Endothelial cell of umbilical vein (primary cell): ENCODE measurements around the gene PSD4. TPM values are rescaled to one million over a fixed set of nuclear protein-coding genes. Genes with fewer than 3 reads are reported as not detected.

Source experiments
- BruUV-seq: library from RNA; stranded (reverse); fragments of 400-500 nt; replicated peaks from 2 replicates; lab custom pipeline; 2021; lab: Mats Ljungman, UMichigan
- CTCF ChIA-PET: fragments of 300-600, 350-600 bp; sonication (Branson Sonifier 250); formaldehyde crosslinking; loops from one replicate; lab custom pipeline; 2021; ENCODE audit warnings: antibody characterized with exemption, inconsistent platforms; lab: Charles Lee
- POLR2A ChIA-PET: fragments of 300-600, 350-600 bp; sonication (Branson Sonifier 250); formaldehyde crosslinking; loops from one replicate; lab custom pipeline; 2021; ENCODE audit warnings: antibody characterized with exemption, inconsistent platforms; lab: Charles Lee
- DNase-seq: peaks from one replicate; pipeline ENCODE4 v3.0.0-alpha.2; 2011; ENCODE audit warnings: low read depth, low spot score
- FAIRE-seq: peaks from 2 replicates; lab custom pipeline; 2011; peaks lifted over from hg19 to GRCh38; lab: Jason Lieb, UNC
- H2AFZ ChIP-seq: 2 replicates; pipeline ENCODE4 v1.6.0; 2012; ENCODE audit warnings: low read depth, low read length, control low read depth, inconsistent platforms
- H3K27ac ChIP-seq: 2 replicates; pipeline ENCODE4 v1.5.1; 2011; ENCODE audit warnings: low read depth, mild to moderate bottlenecking, control low read depth, low read length, moderate library complexity; ENCODE audit not compliant: insufficient read depth
- H3K27me3 ChIP-seq, 2 experiments: 2 replicates each; pipeline versions ENCODE4 v1.6.0 to v1.6.1; 2011; ENCODE audit warnings: low read length in 2 of 2, mixed read lengths in 1 of 2; ENCODE audit not compliant: control insufficient read depth in 2 of 2, insufficient read depth in 2 of 2
- H3K36me3 ChIP-seq, 2 experiments: 2 replicates in 1 of 2; 3 replicates in 1 of 2; pipeline ENCODE4 v1.5.1; 2011; ENCODE audit warnings: low read length in 2 of 2, mild to moderate bottlenecking in 1 of 2, moderate library complexity in 1 of 2; ENCODE audit not compliant: control insufficient read depth in 2 of 2, insufficient read depth in 2 of 2; ENCODE audit errors: extremely low read depth in 1 of 2
- H3K4me1 ChIP-seq: 3 replicates; pipeline ENCODE4 v1.5.1; 2011; ENCODE audit warnings: mild to moderate bottlenecking, low read length; ENCODE audit not compliant: control insufficient read depth, insufficient read depth; ENCODE audit errors: extremely low read depth
- H3K4me2 ChIP-seq: 2 replicates; pipeline ENCODE4 v1.6.1; 2011; ENCODE audit warnings: low read length, control low read depth, mixed read lengths; ENCODE audit not compliant: insufficient read depth
- H3K4me3 ChIP-seq, 3 experiments: fragments of 200-600 bp in 1 of 3; sonication (generic), shearing (Covaris generic) in 1 of 3; replicated peaks in 1 of 3; 2 replicates each; pipeline ENCODE4 v1.5.1; 2011 to 2016; ENCODE audit warnings: control low read depth in 3 of 3, low read length in 3 of 3, mild to moderate bottlenecking in 2 of 3, inconsistent platforms in 1 of 3, low read depth in 1 of 3, moderate library complexity in 1 of 3; ENCODE audit not compliant: insufficient read depth in 1 of 3
- H3K79me2 ChIP-seq: 2 replicates; pipeline ENCODE4 v1.6.0; 2012; ENCODE audit warnings: low read length, inconsistent platforms; ENCODE audit not compliant: control insufficient read depth, insufficient read depth
- H3K9ac ChIP-seq: replicated peaks from 2 replicates; pipeline ENCODE3; 2011; ENCODE audit warnings: low read length, control low read depth; ENCODE audit not compliant: insufficient read depth; ENCODE audit errors: extremely low read depth
- H3K9me1 ChIP-seq: replicated peaks from 3 replicates; pipeline ENCODE4 v1.6.0; 2011; ENCODE audit warnings: mild to moderate bottlenecking, low read length; ENCODE audit not compliant: control insufficient read depth, insufficient read depth; ENCODE audit errors: extremely low read depth
- H3K9me3 ChIP-seq: replicated peaks from 2 replicates; pipeline ENCODE4 v1.5.1; 2012; ENCODE audit warnings: low read length, inconsistent platforms; ENCODE audit not compliant: control insufficient read depth, insufficient read depth
- H4K20me1 ChIP-seq: replicated peaks from 2 replicates; pipeline ENCODE3; 2011; ENCODE audit warnings: mild to moderate bottlenecking, low read length; ENCODE audit not compliant: control insufficient read depth, insufficient read depth; ENCODE audit errors: extremely low read depth
- EZH2 ChIP-seq: IDR thresholded peaks from 2 replicates; pipeline ENCODE4 v1.6.1; 2012; ENCODE audit warnings: borderline replicate concordance, low read depth, mild to moderate bottlenecking, moderate library complexity, low read length, inconsistent platforms; ENCODE audit not compliant: severe bottlenecking
- GATA2 ChIP-seq: IDR thresholded peaks from 2 replicates; pipeline ENCODE4 v1.7.0; 2011; ENCODE audit warnings: low read depth, mild to moderate bottlenecking, moderate library complexity, mixed read lengths, low read length; ENCODE audit not compliant: insufficient read length, insufficient read depth
- POLR2AphosphoS5 ChIP-seq: IDR thresholded peaks from 2 replicates; pipeline ENCODE4 v1.6.1; 2012; ENCODE audit warnings: low read depth, mild to moderate bottlenecking, control low read depth, low read length, moderate library complexity; ENCODE audit not compliant: insufficient read depth
- dilution Hi-C: fragments of 300-500 bp; cut with MboI; formaldehyde crosslinking; loops from one replicate; pipeline ENCODE4 v1.15.0; 2019; ENCODE audit warnings: low sequenced_read_pairs; ENCODE audit not compliant: extremely low pct_ligation_motif_present
- intact Hi-C: fragments of 100-400 bp; cut with micrococcal nuclease; formaldehyde crosslinking; loops from one replicate; pipeline ENCODE4 v1.10.0; 2022
- polyA plus RNA-seq, 4 experiments: library from polyadenylated mRNA; depleted of rRNA in 3 of 4; stranded (reverse) in 3 of 4; unstranded in 1 of 4; fragments of >200 nt; gene quantifications; 2 replicates each; pipeline versions ENCODE4 v1.2.1 to v1.2.3, GENCODE V29; 2011 to 2012; ENCODE audit warnings: missing spikeins in 1 of 4
- total RNA-seq: library from RNA; stranded (reverse); gene quantifications from 2 replicates; pipeline ENCODE4 v1.2.3, GENCODE V29; 2021
- TF ChIP-seq, protein P1 (sequence below), 2 donors: IDR thresholded peaks; 1 replicate in 1 of 2; 2 replicates in 1 of 2; pipeline ENCODE4 v1.5.1; 2011; ENCODE audit warnings: low read length in 2 of 2, mild to moderate bottlenecking in 2 of 2, moderate library complexity in 2 of 2, control low read depth in 1 of 2, inconsistent platforms in 1 of 2, low read depth in 1 of 2; ENCODE audit not compliant: insufficient read depth in 1 of 2; ENCODE audit errors: extremely low read depth in 1 of 2
- TF ChIP-seq, protein P2 (sequence below): IDR thresholded peaks from 2 replicates; pipeline ENCODE4 v1.6.1; 2011; ENCODE audit not compliant: insufficient read depth, insufficient read length

The PSD4 gene
- total and polyA plus RNA-seq, 2 donors (not counting 3 experiments of a cell fraction or from before 2014, with no cell fraction given), result 0.01 to 0.24 TPM

DNA sequence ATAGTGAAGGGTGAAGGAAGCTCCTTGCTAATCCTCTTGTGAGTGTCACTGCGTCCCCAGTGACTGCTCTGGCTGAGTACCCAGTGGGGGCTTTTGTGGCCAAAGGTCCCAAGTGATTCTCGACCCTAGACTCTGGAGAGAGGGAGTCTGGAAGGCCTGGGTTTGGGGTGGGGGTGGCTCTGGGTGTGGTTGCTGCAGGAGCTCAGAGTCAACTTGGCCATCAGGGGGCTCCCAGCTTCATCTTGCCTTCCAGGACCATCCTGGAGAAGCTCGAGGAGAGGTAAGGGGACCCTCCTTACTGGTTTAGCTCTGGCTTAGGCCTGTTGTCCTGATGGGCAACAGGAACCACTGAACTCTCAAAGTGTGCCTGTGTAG is 592 bp downstream of the PSD4 start:
- Histone ChIP-seq H3K9ac (no peak overlapping the region), H3K4me3 (no peak overlapping the region), H3K27me3 (peaks cover 0 to 7% of the 10 kb centered on the region in 2 experiments), H3K9me3 (no peaks in the 10 kb centered on the region), H2AFZ (no peak overlapping the region), H3K27ac (no peak overlapping the region), H3K79me2 (no peaks in the 10 kb centered on the region), H3K4me2 (no peak overlapping the region), H3K36me3 (no peaks in the 10 kb centered on the region), H3K9me1 (no peaks in the 10 kb centered on the region), H3K4me1 (no peaks in the 10 kb centered on the region), H4K20me1 (no peaks in the 10 kb centered on the region)
- dilution Hi-C loops (no loop called here), intact Hi-C loops (no loop called here)
- ChIA-PET CTCF (interaction anchor here (1.2 to 4.1 kb wide), 4 partner anchors 25 to 37 kb away, joined by 5 to 15 read pairs (median 11); no protein-coding TSS in a partner anchor), POLR2A (interaction anchor here (0.6 kb wide), 1 partner anchor 11 kb away, joined by 3 read pairs; no protein-coding TSS in a partner anchor)
- no TSS peak for BruUV-seq
- DNase-seq (no peak), FAIRE-seq (no peak)
- TF ChIP-seq, protein P1, sequence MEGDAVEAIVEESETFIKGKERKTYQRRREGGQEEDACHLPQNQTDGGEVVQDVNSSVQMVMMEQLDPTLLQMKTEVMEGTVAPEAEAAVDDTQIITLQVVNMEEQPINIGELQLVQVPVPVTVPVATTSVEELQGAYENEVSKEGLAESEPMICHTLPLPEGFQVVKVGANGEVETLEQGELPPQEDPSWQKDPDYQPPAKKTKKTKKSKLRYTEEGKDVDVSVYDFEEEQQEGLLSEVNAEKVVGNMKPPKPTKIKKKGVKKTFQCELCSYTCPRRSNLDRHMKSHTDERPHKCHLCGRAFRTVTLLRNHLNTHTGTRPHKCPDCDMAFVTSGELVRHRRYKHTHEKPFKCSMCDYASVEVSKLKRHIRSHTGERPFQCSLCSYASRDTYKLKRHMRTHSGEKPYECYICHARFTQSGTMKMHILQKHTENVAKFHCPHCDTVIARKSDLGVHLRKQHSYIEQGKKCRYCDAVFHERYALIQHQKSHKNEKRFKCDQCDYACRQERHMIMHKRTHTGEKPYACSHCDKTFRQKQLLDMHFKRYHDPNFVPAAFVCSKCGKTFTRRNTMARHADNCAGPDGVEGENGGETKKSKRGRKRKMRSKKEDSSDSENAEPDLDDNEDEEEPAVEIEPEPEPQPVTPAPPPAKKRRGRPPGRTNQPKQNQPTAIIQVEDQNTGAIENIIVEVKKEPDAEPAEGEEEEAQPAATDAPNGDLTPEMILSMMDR (IDR thresholded peaks at IDR 0.05; ENCODE audit: extremely low read depth in 1 of 2, insufficient read depth in 1 of 2, low read depth in 1 of 2, low read length in 2 of 2), result no peak
- TF ChIP-seq POLR2AphosphoS5 (no peak), EZH2 (no peak), GATA2 (no peak)
- TF ChIP-seq, protein P2, sequence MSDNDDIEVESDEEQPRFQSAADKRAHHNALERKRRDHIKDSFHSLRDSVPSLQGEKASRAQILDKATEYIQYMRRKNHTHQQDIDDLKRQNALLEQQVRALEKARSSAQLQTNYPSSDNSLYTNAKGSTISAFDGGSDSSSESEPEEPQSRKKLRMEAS, result no peak
